ENCODE measurements around the gene KIRREL3.
A peak's percentile ranks its signal among the peaks of the same experiment; 100 is the strongest.

KIRREL3 gene

DNA sequence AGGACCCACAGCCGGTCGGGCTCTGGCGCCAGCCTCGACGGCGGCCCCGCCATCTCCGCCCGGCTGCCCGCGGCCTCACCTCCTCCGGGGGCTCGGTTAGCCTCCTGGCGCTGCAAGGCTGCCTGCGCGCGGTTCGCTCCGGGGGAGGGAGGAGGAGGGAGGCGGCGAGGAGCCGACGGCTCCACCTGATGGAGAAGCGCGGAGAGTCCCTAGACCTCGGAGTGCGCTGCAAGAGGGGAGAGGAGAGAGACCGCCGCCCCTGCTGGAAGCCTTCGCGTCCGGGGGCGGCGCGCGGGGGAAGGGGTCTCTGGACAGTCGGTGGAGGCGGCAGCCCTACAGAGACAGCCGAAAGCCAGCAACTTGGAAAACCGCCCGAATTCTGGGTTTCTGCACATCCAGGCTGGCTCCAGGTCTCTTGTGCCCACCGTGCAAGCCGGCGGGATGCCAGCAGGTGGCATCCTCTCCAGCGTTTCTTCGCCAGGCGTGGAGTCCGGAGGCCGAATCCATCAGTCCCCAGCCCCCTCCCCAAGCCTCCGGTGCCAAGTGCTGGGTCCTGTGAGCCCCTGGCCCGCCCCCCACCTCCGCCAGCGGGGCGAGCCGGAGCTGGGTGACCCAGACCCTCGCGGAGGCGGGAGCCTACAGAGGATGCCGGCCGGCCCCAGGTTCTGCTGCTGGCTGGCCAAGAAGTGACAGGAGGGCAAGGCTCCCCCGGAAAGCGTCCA, 2.9 kb upstream of the KIRREL3 start:
- H3K27ac ChIP-seq, result no peak overlapping the region
- no peak overlapping the region for H3K9ac ChIP-seq (ENCODE audit: insufficient read length)
- TF ChIP-seq POLR2AphosphoS5 (IDR thresholded peaks at IDR 0.05; ENCODE audit: borderline replicate concordance, low read depth, low read length) (no peak), EZH2 (IDR thresholded peaks at IDR 0.05) (no peak), FOXP2 (optimal IDR thresholded peaks at IDR 0.05; ENCODE audit: control extremely low read depth, extremely low read length, insufficient read depth) (no peak)
- DNase-seq (ENCODE audit: low read depth, low spot score), result no peak
- H3K9me3 ChIP-seq (ENCODE audit: low read depth, low read length), result no peaks in the 10 kb centered on the region
- H3K4me3 ChIP-seq, result peak overlapping the region; percentile 54
- no peaks in the 10 kb centered on the region for H3K36me3 ChIP-seq (ENCODE audit: insufficient read depth, low read length)

DNA sequence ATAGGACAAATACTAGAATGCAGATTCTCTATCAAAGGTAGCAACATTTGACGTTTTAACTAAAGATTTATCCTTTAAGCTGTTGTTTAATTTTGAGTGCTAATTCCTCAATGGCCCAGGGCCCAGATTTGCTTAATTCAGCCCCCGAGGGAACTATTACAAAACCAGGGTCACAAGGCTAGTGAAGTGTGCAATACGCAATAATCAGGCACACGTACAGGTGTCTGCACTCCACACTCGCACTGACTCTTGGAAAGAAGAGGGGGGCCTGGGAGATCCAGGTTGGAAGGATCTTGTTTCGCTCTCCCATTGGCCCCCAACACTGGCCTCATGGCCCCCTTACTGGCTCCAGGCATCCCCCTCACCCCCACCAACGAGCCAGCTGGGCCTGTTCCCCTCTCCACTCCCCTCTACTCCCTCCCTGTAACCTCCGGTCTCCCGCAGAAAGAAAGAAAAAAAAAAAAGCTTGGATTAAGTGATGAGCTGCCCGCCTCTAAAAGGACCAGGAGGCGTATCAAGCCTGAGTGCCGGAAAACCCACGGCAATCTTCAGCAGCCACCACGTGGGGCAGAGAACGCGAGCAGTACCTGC, 2.2 kb upstream of the KIRREL3 start:
- Histone ChIP-seq H3K27ac (no peak overlapping the region), H3K9ac (ENCODE audit: insufficient read length) (no peak overlapping the region), H3K9me3 (ENCODE audit: low read depth, low read length) (no peaks in the 10 kb centered on the region), H3K4me3 (peak overlapping the region; percentile 54), H3K36me3 (ENCODE audit: insufficient read depth, low read length) (no peaks in the 10 kb centered on the region)
- DNase-seq (ENCODE audit: low read depth, low spot score), result no peak
- TF ChIP-seq EZH2 (IDR thresholded peaks at IDR 0.05), result no peak
- no peak for TF ChIP-seq POLR2AphosphoS5 (IDR thresholded peaks at IDR 0.05; ENCODE audit: borderline replicate concordance, low read depth, low read length)
- no peak for TF ChIP-seq FOXP2 (optimal IDR thresholded peaks at IDR 0.05; ENCODE audit: control extremely low read depth, extremely low read length, insufficient read depth)

DNA sequence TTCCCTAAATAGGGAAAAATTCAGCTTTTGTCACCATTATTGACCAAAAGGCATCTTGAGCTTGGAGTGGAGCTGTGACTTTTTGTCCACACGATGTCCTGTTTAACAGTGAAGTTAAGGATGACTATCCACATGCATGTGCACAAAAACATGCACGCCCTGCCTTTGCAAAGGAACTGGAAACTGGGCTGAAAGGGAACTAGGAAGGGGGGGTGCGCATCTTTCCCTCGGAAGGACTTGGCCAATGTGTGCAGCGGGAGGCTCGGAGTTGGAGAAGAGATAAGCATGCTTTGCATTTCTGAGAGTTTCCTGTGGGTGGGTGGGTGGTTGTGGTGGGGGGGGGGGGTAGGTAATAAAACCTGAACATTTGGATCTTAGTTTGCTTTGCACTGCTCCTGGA, 411 bp upstream of the KIRREL3 start:
- Histone ChIP-seq H3K9ac (ENCODE audit: insufficient read length) (no peak overlapping the region), H3K9me3 (ENCODE audit: low read depth, low read length) (no peaks in the 10 kb centered on the region), H3K4me3 (peak overlapping the region; percentile 64)

DNA sequence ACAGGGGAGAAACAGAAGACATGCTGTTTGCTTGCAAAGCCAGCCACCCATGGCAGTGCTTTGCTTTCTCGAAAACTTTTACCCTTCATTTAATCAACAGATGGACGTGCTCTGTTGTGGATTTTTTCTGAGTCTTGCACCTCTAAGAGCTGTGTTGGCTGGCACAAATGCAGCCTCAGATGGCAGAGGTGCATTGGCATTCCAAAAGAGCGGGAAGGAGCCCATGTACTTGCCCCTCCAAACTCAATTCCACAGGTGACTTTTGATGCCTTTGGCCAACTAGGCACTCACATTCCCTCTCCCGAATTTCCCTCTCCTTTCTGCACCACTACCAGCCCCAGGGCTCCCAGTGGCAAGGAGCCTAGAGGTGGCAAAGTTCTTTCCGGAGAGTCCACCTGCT, 1.2 kb downstream of the KIRREL3 start:
- H3K27ac ChIP-seq, result no peak overlapping the region
- TF ChIP-seq FOXP2 (optimal IDR thresholded peaks at IDR 0.05; ENCODE audit: control extremely low read depth, extremely low read length, insufficient read depth), result no peak
- TF ChIP-seq EZH2 (IDR thresholded peaks at IDR 0.05), result no peak
- TF ChIP-seq POLR2AphosphoS5 (IDR thresholded peaks at IDR 0.05; ENCODE audit: borderline replicate concordance, low read depth, low read length), result no peak
- H3K4me3 ChIP-seq, result no peak overlapping the region
- DNase-seq (ENCODE audit: low read depth, low spot score), result no peak
- H3K9me3 ChIP-seq (ENCODE audit: low read depth, low read length), result no peaks in the 10 kb centered on the region
- no peaks in the 10 kb centered on the region for H3K36me3 ChIP-seq (ENCODE audit: insufficient read depth, low read length)
- H3K9ac ChIP-seq (ENCODE audit: insufficient read length), result no peak overlapping the region

More for the DNA sequence above, 411 bp upstream of the KIRREL3 start:
- no peak overlapping the region for H3K27ac ChIP-seq
- no peaks in the 10 kb centered on the region for H3K36me3 ChIP-seq (ENCODE audit: insufficient read depth, low read length)
- DNase-seq (ENCODE audit: low read depth, low spot score), result no peak
- TF ChIP-seq POLR2AphosphoS5 (IDR thresholded peaks at IDR 0.05; ENCODE audit: borderline replicate concordance, low read depth, low read length) (no peak), FOXP2 (optimal IDR thresholded peaks at IDR 0.05; ENCODE audit: control extremely low read depth, extremely low read length, insufficient read depth) (no peak), EZH2 (IDR thresholded peaks at IDR 0.05) (no peak)

DNA sequence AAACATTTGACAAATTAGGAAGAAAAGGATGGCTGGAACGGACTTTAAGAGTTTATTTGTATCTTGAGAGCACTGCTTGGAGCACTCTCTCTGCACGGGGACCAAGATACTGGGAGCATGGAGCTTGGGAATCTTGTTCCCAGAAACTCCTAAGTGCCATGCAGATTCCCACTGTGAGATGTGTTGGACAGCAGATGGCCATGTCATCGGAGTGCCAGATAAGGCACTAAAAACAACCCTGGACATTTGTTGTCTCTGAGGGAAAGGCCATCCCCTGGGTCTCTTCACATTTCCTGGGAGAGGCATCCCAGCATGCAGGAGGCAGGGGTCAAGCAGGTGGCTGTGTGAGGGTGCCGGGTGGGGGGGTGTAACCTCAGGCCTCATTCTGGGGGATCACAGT, 2.9 kb downstream of the KIRREL3 start:
- Histone ChIP-seq H3K27ac (no peak overlapping the region), H3K36me3 (ENCODE audit: insufficient read depth, low read length) (no peaks in the 10 kb centered on the region), H3K4me3 (no peak overlapping the region), H3K9ac (ENCODE audit: insufficient read length) (no peak overlapping the region), H3K9me3 (ENCODE audit: low read depth, low read length) (no peaks in the 10 kb centered on the region)
- TF ChIP-seq POLR2AphosphoS5 (IDR thresholded peaks at IDR 0.05; ENCODE audit: borderline replicate concordance, low read depth, low read length), result no peak
- TF ChIP-seq EZH2 (IDR thresholded peaks at IDR 0.05), result no peak
- TF ChIP-seq FOXP2 (optimal IDR thresholded peaks at IDR 0.05; ENCODE audit: control extremely low read depth, extremely low read length, insufficient read depth), result no peak
- DNase-seq (ENCODE audit: low read depth, low spot score), result no peak

DNA sequence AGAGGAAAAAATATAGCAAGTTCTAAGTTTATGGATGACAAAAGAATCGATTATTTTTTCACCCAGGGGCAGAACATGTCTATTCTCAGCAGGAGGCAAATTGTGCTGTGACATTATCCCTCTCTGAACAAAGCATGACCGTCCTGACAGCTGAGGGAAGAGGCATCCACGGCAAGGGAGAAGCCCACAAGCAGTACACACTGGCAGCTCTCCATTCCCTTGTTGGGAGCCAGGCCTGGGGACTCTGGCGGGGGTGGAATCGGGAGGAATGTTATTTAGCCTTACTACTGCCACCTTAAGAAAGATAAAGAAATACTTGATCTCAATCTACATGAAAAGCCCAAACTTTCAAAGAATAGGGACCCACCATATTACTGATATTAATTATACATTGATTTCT, 3.4 kb downstream of the KIRREL3 start:
- DNase-seq (ENCODE audit: low read depth, low spot score), result no peak

DNA sequence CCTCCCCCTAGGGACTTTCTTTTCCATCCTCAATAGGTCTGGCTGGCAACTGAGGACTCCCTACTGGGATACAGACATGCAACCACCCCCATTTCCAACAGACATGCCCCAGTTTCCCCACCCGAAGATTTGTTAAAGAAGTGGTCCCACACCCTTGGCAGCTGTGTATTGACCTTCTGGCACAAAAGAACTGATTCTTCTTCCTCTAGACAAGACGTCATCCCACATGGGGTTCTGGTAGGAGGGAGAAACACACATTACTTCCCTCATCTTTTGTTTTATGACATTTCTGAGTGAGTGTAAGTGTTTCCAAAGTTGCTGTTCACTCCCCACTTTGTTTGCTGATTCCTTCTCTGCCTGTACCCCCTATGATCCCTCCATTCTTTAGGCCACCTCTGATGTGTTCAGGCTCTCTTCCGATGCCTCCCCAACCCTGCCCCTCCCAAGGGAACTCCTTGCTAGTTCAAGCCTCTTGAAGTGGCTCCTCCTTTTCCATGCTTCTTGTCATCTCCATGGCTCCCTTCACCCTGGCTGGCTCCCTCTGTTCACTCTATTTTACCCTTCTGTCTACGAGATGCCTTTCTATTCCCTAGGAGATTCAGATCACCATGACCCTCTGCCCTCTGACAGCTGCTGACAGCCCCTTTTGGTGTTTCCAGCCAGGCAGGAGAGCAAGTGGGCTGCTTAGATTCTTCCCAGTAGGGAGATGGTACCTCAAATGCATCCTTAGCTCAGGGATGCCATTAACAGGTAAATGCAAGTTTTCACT, 4.3 kb downstream of the KIRREL3 start:
- TF ChIP-seq POLR2AphosphoS5 (IDR thresholded peaks at IDR 0.05; ENCODE audit: borderline replicate concordance, low read depth, low read length), result no peak
- TF ChIP-seq FOXP2 (optimal IDR thresholded peaks at IDR 0.05; ENCODE audit: control extremely low read depth, extremely low read length, insufficient read depth), result no peak
- TF ChIP-seq EZH2 (IDR thresholded peaks at IDR 0.05), result no peak
- Histone ChIP-seq H3K36me3 (ENCODE audit: insufficient read depth, low read length) (no peaks in the 10 kb centered on the region), H3K9me3 (ENCODE audit: low read depth, low read length) (no peaks in the 10 kb centered on the region), H3K4me3 (no peak overlapping the region), H3K9ac (ENCODE audit: insufficient read length) (no peak overlapping the region), H3K27ac (no peak overlapping the region)
- DNase-seq (ENCODE audit: low read depth, low spot score), result no peak

More for the DNA sequence above, 3.4 kb downstream of the KIRREL3 start:
- H3K27ac ChIP-seq, result no peak overlapping the region
- TF ChIP-seq FOXP2 (optimal IDR thresholded peaks at IDR 0.05; ENCODE audit: control extremely low read depth, extremely low read length, insufficient read depth) (no peak), EZH2 (IDR thresholded peaks at IDR 0.05) (no peak), POLR2AphosphoS5 (IDR thresholded peaks at IDR 0.05; ENCODE audit: borderline replicate concordance, low read depth, low read length) (no peak)
- H3K9me3 ChIP-seq (ENCODE audit: low read depth, low read length), result no peaks in the 10 kb centered on the region
- H3K4me3 ChIP-seq, result no peak overlapping the region
- H3K9ac ChIP-seq (ENCODE audit: insufficient read length), result no peak overlapping the region
- no peaks in the 10 kb centered on the region for H3K36me3 ChIP-seq (ENCODE audit: insufficient read depth, low read length)

DNA sequence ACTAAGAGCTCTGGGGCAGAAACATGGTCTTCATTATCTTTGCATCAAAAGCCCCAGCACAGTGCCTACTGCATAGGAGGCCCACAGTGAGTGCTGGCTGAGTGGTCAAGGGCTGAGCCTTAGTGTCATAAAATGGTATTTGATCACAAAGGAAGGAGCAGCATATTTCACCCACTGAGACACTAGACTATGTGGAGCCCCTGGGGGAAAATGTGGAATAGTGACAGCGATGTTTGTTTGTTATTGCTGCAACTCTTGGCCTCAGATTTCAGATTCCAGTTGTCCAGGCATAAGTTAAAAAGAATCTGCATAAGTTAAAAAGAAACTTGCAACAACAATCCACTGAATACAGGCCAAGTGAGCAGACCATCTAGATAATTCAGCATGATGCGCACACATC, 7.0 kb downstream of the KIRREL3 start:
- Histone ChIP-seq H3K27ac (no peak overlapping the region), H3K36me3 (ENCODE audit: insufficient read depth, low read length) (no peaks in the 10 kb centered on the region), H3K9me3 (ENCODE audit: low read depth, low read length) (no peaks in the 10 kb centered on the region), H3K9ac (ENCODE audit: insufficient read length) (no peak overlapping the region), H3K4me3 (no peak overlapping the region)
- no peak for TF ChIP-seq FOXP2 (optimal IDR thresholded peaks at IDR 0.05; ENCODE audit: control extremely low read depth, extremely low read length, insufficient read depth)
- TF ChIP-seq POLR2AphosphoS5 (IDR thresholded peaks at IDR 0.05; ENCODE audit: borderline replicate concordance, low read depth, low read length), result no peak
- no peak for TF ChIP-seq EZH2 (IDR thresholded peaks at IDR 0.05)
- DNase-seq (ENCODE audit: low read depth, low spot score), result no peak

All from SK-N-MC (cell line).